Esophagus muscularis mucosa (tissue), 3 donors: ENCODE data around the gene SELENON.

Source experiments
- CTCF ChIP-seq, 3 experiments: fragments of 200-600 bp in 2 of 3; fragments of 450-650 bp in 1 of 3; sonication (generic) in 2 of 3; IDR thresholded peaks; one replicate each; pipeline ENCODE4 v1.5.1; 2017 to 2019; ENCODE audit warnings: antibody characterized with exemption in 3 of 3, mild to moderate bottlenecking in 2 of 3, moderate library complexity in 1 of 3
- POLR2A ChIP-seq: fragments of 450-650 bp; IDR thresholded peaks from one replicate; pipeline ENCODE4 v1.6.1; 2017; ENCODE audit warnings: antibody characterized with exemption, moderate library complexity, mild to moderate bottlenecking, low read depth
- POLR2AphosphoS5 ChIP-seq, 2 donors: sonication (generic); formaldehyde crosslinking; IDR thresholded peaks; one replicate each; pipeline ENCODE4 v1.6.1; 2017; ENCODE audit warnings: antibody characterized with exemption in 2 of 2

DNA sequence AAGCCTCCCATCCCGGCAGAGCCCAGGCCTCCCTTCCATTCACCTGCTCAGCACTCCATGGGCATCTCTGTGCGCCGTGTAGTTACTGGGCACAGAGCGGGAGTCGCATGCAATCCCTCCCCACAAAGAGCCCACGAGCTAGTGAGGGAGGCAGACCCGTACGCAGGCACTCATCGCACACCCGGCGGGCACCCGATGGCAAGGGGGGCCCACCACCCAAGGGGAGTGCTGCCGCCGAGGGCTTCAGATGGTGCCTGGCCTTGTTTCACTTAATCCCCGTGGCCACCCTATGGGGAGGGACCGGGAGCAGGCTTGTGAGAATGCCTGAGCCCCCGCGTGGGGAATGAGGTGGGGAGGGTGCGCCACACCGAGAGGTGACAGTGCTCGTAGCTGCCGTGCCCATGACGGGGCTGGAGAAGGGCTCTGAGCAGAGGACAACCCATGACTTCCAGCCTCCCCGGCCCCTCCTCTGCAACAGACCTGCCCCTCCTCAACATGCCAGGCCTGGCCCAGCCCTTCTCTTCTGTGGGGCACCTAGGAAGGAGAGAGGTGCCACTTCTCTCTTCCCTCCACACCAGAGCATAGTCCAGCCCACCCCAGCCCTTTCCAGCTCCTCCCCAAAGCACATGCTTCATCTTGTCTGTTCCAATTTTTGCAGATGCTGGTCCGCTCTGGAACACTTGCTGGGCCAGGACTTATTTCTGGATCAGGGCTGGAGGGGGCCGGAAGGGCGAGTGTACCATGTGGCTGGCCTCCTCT, 30.2 kb upstream of the SELENON start:
- no peak for TF ChIP-seq CTCF (IDR thresholded peaks at IDR 0.05)
- no peak for TF ChIP-seq POLR2A
- TF ChIP-seq POLR2AphosphoS5 (IDR thresholded peaks at IDR 0.05): no peak
